Liver (tissue), 9 donors: ENCODE data around the gene TCFL5. TPM values are rescaled to one million over a fixed set of nuclear protein-coding genes. Genes with fewer than 3 reads are reported as not detected.

Experiments used
- DNase-seq: peaks from one replicate; pipeline ENCODE4 v3.0.0-alpha.2; 2017; ENCODE audit warnings: low spot score
- H3K27ac ChIP-seq, 2 donors: one replicate each; pipeline ENCODE4 v1.7.0; 2013; ENCODE audit warnings: inconsistent platforms in 2 of 2, low read length in 2 of 2, control low read depth in 1 of 2, low read depth in 1 of 2, mild to moderate bottlenecking in 1 of 2
- H3K27me3 ChIP-seq, 4 donors: one replicate each; pipeline versions ENCODE4 v1.6.1 to v1.7.0; 2013; ENCODE audit warnings: low read length in 3 of 4, inconsistent platforms in 1 of 4, mild to moderate bottlenecking in 1 of 4, moderate library complexity in 1 of 4; ENCODE audit not compliant: control insufficient read depth in 4 of 4, insufficient read depth in 4 of 4
- H3K36me3 ChIP-seq, 4 donors: one replicate each; pipeline versions ENCODE4 v1.6.1 to v1.7.0; 2013; ENCODE audit warnings: low read length in 3 of 4, mild to moderate bottlenecking in 3 of 4, low read depth in 1 of 4, moderate library complexity in 1 of 4; ENCODE audit not compliant: control insufficient read depth in 4 of 4, insufficient read depth in 3 of 4
- H3K4me1 ChIP-seq, 4 donors: one replicate each; pipeline versions ENCODE4 v1.6.1 to v1.7.0; 2013; ENCODE audit warnings: low read length in 3 of 4, mild to moderate bottlenecking in 3 of 4, moderate library complexity in 1 of 4; ENCODE audit not compliant: control insufficient read depth in 4 of 4, insufficient read depth in 4 of 4
- H3K4me3 ChIP-seq, 3 donors: one replicate each; pipeline versions ENCODE4 v1.6.1 to v1.7.0; 2013; ENCODE audit warnings: low read length in 3 of 3, control low read depth in 1 of 3, low read depth in 1 of 3, mild to moderate bottlenecking in 1 of 3
- H3K9ac ChIP-seq, 2 donors: one replicate each; pipeline ENCODE4 v1.7.0; 2013; ENCODE audit warnings: low read length in 2 of 2, mild to moderate bottlenecking in 2 of 2, moderate library complexity in 2 of 2, control low read depth in 1 of 2, low read depth in 1 of 2
- H3K9me3 ChIP-seq, 4 donors: one replicate each; pipeline versions ENCODE4 v1.6.1 to v1.7.0; 2013; ENCODE audit warnings: low read length in 3 of 4; ENCODE audit not compliant: control insufficient read depth in 4 of 4
- ATF3 ChIP-seq: IDR thresholded peaks from 2 replicates; pipeline ENCODE4 v1.6.1; 2016; ENCODE audit warnings: antibody characterized with exemption
- CTCF ChIP-seq: fragments of 150-350 bp; IDR thresholded peaks from 2 replicates; pipeline ENCODE4 v1.5.1; 2017; ENCODE audit warnings: improper control_type of control experiment, low read depth, low read length; ENCODE audit not compliant: missing input control
- EGR1 ChIP-seq, 2 donors: IDR thresholded peaks; 2 replicates each; pipeline ENCODE4 v1.6.1; 2016 to 2018; ENCODE audit warnings: antibody characterized with exemption in 2 of 2, low read depth in 2 of 2
- FOXA1 ChIP-seq: IDR thresholded peaks from 2 replicates; pipeline ENCODE4 v1.6.1; 2016; ENCODE audit warnings: antibody characterized with exemption
- FOXA2 ChIP-seq: IDR thresholded peaks from 2 replicates; pipeline ENCODE4 v1.6.1; 2016; ENCODE audit warnings: antibody characterized with exemption
- GABPA ChIP-seq, 2 donors: IDR thresholded peaks in 1 of 2; conservative IDR thresholded peaks in 1 of 2; 2 replicates each; pipeline ENCODE4 v1.6.1; 2016; ENCODE audit warnings: antibody characterized with exemption in 2 of 2, mild to moderate bottlenecking in 1 of 2, moderate library complexity in 1 of 2
- HNF4A ChIP-seq, 2 donors: conservative IDR thresholded peaks; 2 replicates each; pipeline ENCODE4 v1.6.1; 2016; ENCODE audit warnings: antibody characterized with exemption in 2 of 2, mild to moderate bottlenecking in 2 of 2
- HNF4G ChIP-seq: IDR thresholded peaks from 2 replicates; pipeline ENCODE4 v1.6.1; 2016; ENCODE audit warnings: antibody characterized with exemption
- JUND ChIP-seq, 2 donors: IDR thresholded peaks; 2 replicates each; pipeline ENCODE4 v1.6.1; 2016; ENCODE audit warnings: antibody characterized with exemption in 2 of 2
- MAX ChIP-seq: IDR thresholded peaks from 2 replicates; pipeline ENCODE4 v1.6.1; 2016; ENCODE audit warnings: antibody characterized with exemption
- NR2F2 ChIP-seq: IDR thresholded peaks from 2 replicates; pipeline ENCODE4 v1.6.1; 2016; ENCODE audit warnings: antibody characterized with exemption
- RAD21 ChIP-seq, 2 donors: IDR thresholded peaks; 2 replicates each; pipeline ENCODE4 v1.6.1; 2016; ENCODE audit warnings: antibody characterized with exemption in 2 of 2, mild to moderate bottlenecking in 2 of 2
- REST ChIP-seq: IDR thresholded peaks from 2 replicates; pipeline ENCODE4 v1.6.1; 2016; ENCODE audit warnings: antibody characterized with exemption, mild to moderate bottlenecking
- RXRA ChIP-seq, 2 donors: IDR thresholded peaks; 2 replicates each; pipeline ENCODE4 v1.6.1; 2017 to 2018; ENCODE audit warnings: antibody characterized with exemption in 2 of 2, mild to moderate bottlenecking in 1 of 2
- SP1 ChIP-seq: IDR thresholded peaks from 2 replicates; pipeline ENCODE4 v1.6.1; 2018; ENCODE audit warnings: antibody characterized with exemption, mild to moderate bottlenecking
- TAF1 ChIP-seq: conservative IDR thresholded peaks from 2 replicates; pipeline ENCODE4 v1.6.1; 2016; ENCODE audit warnings: antibody characterized with exemption, mild to moderate bottlenecking
- YY1 ChIP-seq: IDR thresholded peaks from 2 replicates; pipeline ENCODE4 v1.6.1; 2016; ENCODE audit warnings: antibody characterized with exemption, mild to moderate bottlenecking
- ZBTB33 ChIP-seq: IDR thresholded peaks from 2 replicates; pipeline ENCODE4 v1.6.1; 2016; ENCODE audit warnings: antibody characterized with exemption
- WGBS: extraction: QIAGEN DNeasy Blood & Tissue Kit; methylation state at CpG from one replicate; pipeline ENCODE4 v1.1.7; 2013; 5-methylcytosine and 5-hydroxymethylcytosine counted together
- polyA plus RNA-seq, 2 donors: library from polyadenylated mRNA; stranded (reverse) in 1 of 2; unstranded in 1 of 2; fragments of 200-250 nt in 1 of 2; fragments of >200 nt in 1 of 2; fragmentation: Nextera tagmentation in 1 of 2; extraction: Ambion mirVana in 1 of 2; gene quantifications; one replicate each; pipeline versions ENCODE4 v1.2.1 to v1.2.3, GENCODE V29; 2013 to 2015
- total RNA-seq, 2 donors: library from RNA; depleted of rRNA; stranded (reverse); fragments of >200 nt; gene quantifications; one replicate each; pipeline ENCODE4 v1.2.3, GENCODE V29; 2014
- donor health status: healthy.
- donor health status: healthy.
- donor health status: healthy.
- donor health status: healthy.
- donor health status: healthy.

The TCFL5 gene
- total and polyA plus RNA-seq, 4 donors = 0.79 to 3.8 (median 2.2) TPM

GRCh38 chr20:62823688-62824475 lies 37.7 kb downstream of the TCFL5 start:
- no peak for DNase-seq
- Histone ChIP-seq H3K9me3 (no peaks in the 10 kb centered on the region), H3K4me1 (peaks cover 0 to 14% (median 7%) of the 10 kb centered on the region in 4 donors), H3K27me3 (no peaks in the 10 kb centered on the region), H3K36me3 (no peaks in the 10 kb centered on the region), H3K9ac (no peak overlapping the region), H3K27ac (no peak overlapping the region), H3K4me3 (no peak overlapping the region)
- WGBS = 92% methylated on average over 38 of the region's 38 CpGs
- no peak for TF ChIP-seq CTCF
- TF ChIP-seq JUND (IDR thresholded peaks at IDR 0.05) = no peak
- no peak for TF ChIP-seq ZBTB33
- TF ChIP-seq GABPA (IDR thresholded peaks at IDR 0.05 in 1 of 2, conservative IDR thresholded peaks at IDR 0.05 in 1 of 2) = no peak
- no peak for TF ChIP-seq ATF3
- TF ChIP-seq FOXA1 = no peak
- TF ChIP-seq SP1 = no peak
- no peak for TF ChIP-seq NR2F2
- TF ChIP-seq MAX = no peak
- no peak for TF ChIP-seq RAD21 (IDR thresholded peaks at IDR 0.05)
- TF ChIP-seq FOXA2 = no peak
- no peak for TF ChIP-seq EGR1 (IDR thresholded peaks at IDR 0.05; ENCODE audit: low read depth in 2 of 2)
- TF ChIP-seq HNF4G = no peak
- no peak for TF ChIP-seq TAF1
- no peak for TF ChIP-seq YY1
- no peak for TF ChIP-seq HNF4A (conservative IDR thresholded peaks at IDR 0.05)
- TF ChIP-seq RXRA (IDR thresholded peaks at IDR 0.05) = no peak
- no peak for TF ChIP-seq REST
